GM10266 (cell line): ENCODE results near the gene CELA2B.

ENCODE experiments used
- DNase-seq: peaks from one replicate; pipeline ENCODE4 v3.0.0; 2012; ENCODE audit errors: extremely low spot score
- CTCF ChIP-seq: IDR thresholded peaks from 2 replicates; pipeline ENCODE4 v1.5.1; 2012; ENCODE audit warnings: mild to moderate bottlenecking, low read depth; ENCODE audit not compliant: control insufficient read depth, insufficient read depth; ENCODE audit errors: missing control alignments

The CELA2B gene

GRCh38 chr1:15448877-15449462 lies 26.9 kb upstream of the CELA2B start:
- DNase-seq, result no peak
- TF ChIP-seq CTCF, result no peak

- no peak for DNase-seq
- no peak for TF ChIP-seq CTCF
Observed at GRCh38 chr1:15449567-15449966, 26.3 kb upstream of the CELA2B start.

- no peak for DNase-seq
- TF ChIP-seq CTCF, result no peak
Observed at GRCh38 chr1:15451014-15451722, 24.7 kb upstream of the CELA2B start.

GRCh38 chr1:15452216-15452615 lies 23.7 kb upstream of the CELA2B start:
- DNase-seq, result no peak
- TF ChIP-seq CTCF, result no peak

- TF ChIP-seq CTCF, result no peak
- DNase-seq, result no peak
Observed at GRCh38 chr1:15452866-15453571, 22.9 kb upstream of the CELA2B start.

GRCh38 chr1:15453734-15454133 lies 22.2 kb upstream of the CELA2B start:
- no peak for TF ChIP-seq CTCF
- DNase-seq, result no peak

- DNase-seq, result no peak
- TF ChIP-seq CTCF, result no peak
Observed at GRCh38 chr1:15454256-15454655, 21.6 kb upstream of the CELA2B start.
